Endothelial cell of umbilical vein (primary cell): ENCODE data around the gene CCDC85A. TPM values are rescaled to one million over a fixed set of nuclear protein-coding genes. Genes with fewer than 3 reads are reported as not detected.
A peak's percentile ranks its signal among the peaks of the same experiment; 100 is the strongest.

ENCODE experiments used
- BruUV-seq: library from RNA; stranded (reverse); fragments of 400-500 nt; replicated peaks from 2 replicates; lab custom pipeline; 2021; lab: Mats Ljungman, UMichigan
- CTCF ChIA-PET: fragments of 300-600, 350-600 bp; sonication (Branson Sonifier 250); formaldehyde crosslinking; loops from one replicate; lab custom pipeline; 2021; ENCODE audit warnings: antibody characterized with exemption, inconsistent platforms; lab: Charles Lee
- POLR2A ChIA-PET: fragments of 300-600, 350-600 bp; sonication (Branson Sonifier 250); formaldehyde crosslinking; loops from one replicate; lab custom pipeline; 2021; ENCODE audit warnings: antibody characterized with exemption, inconsistent platforms; lab: Charles Lee
- DNase-seq: peaks from one replicate; pipeline ENCODE4 v3.0.0-alpha.2; 2011; ENCODE audit warnings: low read depth, low spot score
- FAIRE-seq: peaks from 2 replicates; lab custom pipeline; 2011; peaks lifted over from hg19 to GRCh38; lab: Jason Lieb, UNC
- H2AFZ ChIP-seq: 2 replicates; pipeline ENCODE4 v1.6.0; 2012; ENCODE audit warnings: low read depth, low read length, control low read depth, inconsistent platforms
- H3K27ac ChIP-seq: 2 replicates; pipeline ENCODE4 v1.5.1; 2011; ENCODE audit warnings: low read depth, mild to moderate bottlenecking, control low read depth, low read length, moderate library complexity; ENCODE audit not compliant: insufficient read depth
- H3K27me3 ChIP-seq, 2 experiments: 2 replicates each; pipeline versions ENCODE4 v1.6.0 to v1.6.1; 2011; ENCODE audit warnings: low read length in 2 of 2, mixed read lengths in 1 of 2; ENCODE audit not compliant: control insufficient read depth in 2 of 2, insufficient read depth in 2 of 2
- H3K36me3 ChIP-seq, 2 experiments: 2 replicates in 1 of 2; 3 replicates in 1 of 2; pipeline ENCODE4 v1.5.1; 2011; ENCODE audit warnings: low read length in 2 of 2, mild to moderate bottlenecking in 1 of 2, moderate library complexity in 1 of 2; ENCODE audit not compliant: control insufficient read depth in 2 of 2, insufficient read depth in 2 of 2; ENCODE audit errors: extremely low read depth in 1 of 2
- H3K4me1 ChIP-seq: 3 replicates; pipeline ENCODE4 v1.5.1; 2011; ENCODE audit warnings: mild to moderate bottlenecking, low read length; ENCODE audit not compliant: control insufficient read depth, insufficient read depth; ENCODE audit errors: extremely low read depth
- H3K4me2 ChIP-seq: 2 replicates; pipeline ENCODE4 v1.6.1; 2011; ENCODE audit warnings: low read length, control low read depth, mixed read lengths; ENCODE audit not compliant: insufficient read depth
- H3K4me3 ChIP-seq, 3 experiments: fragments of 200-600 bp in 1 of 3; sonication (generic), shearing (Covaris generic) in 1 of 3; replicated peaks in 1 of 3; 2 replicates each; pipeline ENCODE4 v1.5.1; 2011 to 2016; ENCODE audit warnings: control low read depth in 3 of 3, low read length in 3 of 3, mild to moderate bottlenecking in 2 of 3, inconsistent platforms in 1 of 3, low read depth in 1 of 3, moderate library complexity in 1 of 3; ENCODE audit not compliant: insufficient read depth in 1 of 3
- H3K79me2 ChIP-seq: 2 replicates; pipeline ENCODE4 v1.6.0; 2012; ENCODE audit warnings: low read length, inconsistent platforms; ENCODE audit not compliant: control insufficient read depth, insufficient read depth
- H3K9ac ChIP-seq: replicated peaks from 2 replicates; pipeline ENCODE3; 2011; ENCODE audit warnings: low read length, control low read depth; ENCODE audit not compliant: insufficient read depth; ENCODE audit errors: extremely low read depth
- H3K9me1 ChIP-seq: replicated peaks from 3 replicates; pipeline ENCODE4 v1.6.0; 2011; ENCODE audit warnings: mild to moderate bottlenecking, low read length; ENCODE audit not compliant: control insufficient read depth, insufficient read depth; ENCODE audit errors: extremely low read depth
- H3K9me3 ChIP-seq: replicated peaks from 2 replicates; pipeline ENCODE4 v1.5.1; 2012; ENCODE audit warnings: low read length, inconsistent platforms; ENCODE audit not compliant: control insufficient read depth, insufficient read depth
- H4K20me1 ChIP-seq: replicated peaks from 2 replicates; pipeline ENCODE3; 2011; ENCODE audit warnings: mild to moderate bottlenecking, low read length; ENCODE audit not compliant: control insufficient read depth, insufficient read depth; ENCODE audit errors: extremely low read depth
- EZH2 ChIP-seq: IDR thresholded peaks from 2 replicates; pipeline ENCODE4 v1.6.1; 2012; ENCODE audit warnings: borderline replicate concordance, low read depth, mild to moderate bottlenecking, moderate library complexity, low read length, inconsistent platforms; ENCODE audit not compliant: severe bottlenecking
- FOS ChIP-seq: IDR thresholded peaks from 2 replicates; pipeline ENCODE4 v1.6.1; 2011; ENCODE audit warnings: mild to moderate bottlenecking, low read length, moderate library complexity, borderline replicate concordance; ENCODE audit not compliant: insufficient read depth
- GATA2 ChIP-seq: IDR thresholded peaks from 2 replicates; pipeline ENCODE4 v1.7.0; 2011; ENCODE audit warnings: low read depth, mild to moderate bottlenecking, moderate library complexity, mixed read lengths, low read length; ENCODE audit not compliant: insufficient read length, insufficient read depth
- JUN ChIP-seq: IDR thresholded peaks from 2 replicates; pipeline ENCODE4 v1.6.1; 2011; ENCODE audit warnings: borderline replicate concordance, low read depth; ENCODE audit not compliant: insufficient read length, insufficient read depth
- MAX ChIP-seq: IDR thresholded peaks from 2 replicates; pipeline ENCODE4 v1.6.1; 2011; ENCODE audit not compliant: insufficient read depth, insufficient read length
- MYC ChIP-seq: IDR thresholded peaks from one replicate; pipeline ENCODE4 v1.6.1; 2011; ENCODE audit warnings: mild to moderate bottlenecking, low read depth, low read length
- POLR2A ChIP-seq: IDR thresholded peaks from 2 replicates; pipeline ENCODE4 v1.6.1; 2012; ENCODE audit warnings: low read depth, mild to moderate bottlenecking, control low read depth, low read length
- POLR2AphosphoS5 ChIP-seq: IDR thresholded peaks from 2 replicates; pipeline ENCODE4 v1.6.1; 2012; ENCODE audit warnings: low read depth, mild to moderate bottlenecking, control low read depth, low read length, moderate library complexity; ENCODE audit not compliant: insufficient read depth
- dilution Hi-C: fragments of 300-500 bp; cut with MboI; formaldehyde crosslinking; loops from one replicate; pipeline ENCODE4 v1.15.0; 2019; ENCODE audit warnings: low sequenced_read_pairs; ENCODE audit not compliant: extremely low pct_ligation_motif_present
- intact Hi-C: fragments of 100-400 bp; cut with micrococcal nuclease; formaldehyde crosslinking; loops from one replicate; pipeline ENCODE4 v1.10.0; 2022
- polyA plus RNA-seq, 4 experiments: library from polyadenylated mRNA; depleted of rRNA in 3 of 4; stranded (reverse) in 3 of 4; unstranded in 1 of 4; fragments of >200 nt; gene quantifications; 2 replicates each; pipeline versions ENCODE4 v1.2.1 to v1.2.3, GENCODE V29; 2011 to 2012; ENCODE audit warnings: missing spikeins in 1 of 4
- total RNA-seq: library from RNA; stranded (reverse); gene quantifications from 2 replicates; pipeline ENCODE4 v1.2.3, GENCODE V29; 2021
- TF ChIP-seq, protein P1 (sequence below), 2 donors: IDR thresholded peaks; 1 replicate in 1 of 2; 2 replicates in 1 of 2; pipeline ENCODE4 v1.5.1; 2011; ENCODE audit warnings: low read length in 2 of 2, mild to moderate bottlenecking in 2 of 2, moderate library complexity in 2 of 2, control low read depth in 1 of 2, inconsistent platforms in 1 of 2, low read depth in 1 of 2; ENCODE audit not compliant: insufficient read depth in 1 of 2; ENCODE audit errors: extremely low read depth in 1 of 2

CCDC85A gene
- total and polyA plus RNA-seq, 2 donors (not counting 3 experiments of a cell fraction or from before 2014, with no cell fraction given), result 5.1 to 10.4 TPM

DNA sequence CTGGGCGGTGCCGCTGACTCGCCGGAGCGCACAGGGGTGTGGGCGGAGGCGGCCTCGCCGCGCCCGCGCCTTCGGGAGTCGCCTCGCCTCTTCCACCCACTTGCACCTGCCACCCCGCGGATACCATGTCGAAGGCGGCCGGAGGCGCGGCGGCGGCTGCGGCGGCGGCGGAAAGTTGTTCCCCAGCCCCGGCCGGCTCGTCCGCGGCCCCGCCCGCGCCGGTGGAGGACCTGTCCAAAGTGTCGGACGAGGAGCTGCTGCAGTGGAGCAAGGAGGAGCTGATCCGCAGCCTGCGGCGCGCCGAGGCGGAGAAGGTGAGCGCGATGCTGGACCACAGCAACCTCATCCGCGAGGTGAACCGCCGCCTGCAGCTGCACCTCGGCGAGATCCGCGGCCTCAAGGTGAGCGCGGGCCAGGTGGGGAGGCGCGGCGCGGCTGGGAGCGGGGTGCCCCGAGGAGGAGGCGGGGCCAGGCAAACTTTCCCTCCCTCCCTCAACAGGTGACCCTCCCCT is 766 bp downstream of the CCDC85A start:
- TF ChIP-seq MYC, result no peak
- TF ChIP-seq POLR2A, result no peak
- no peak for TF ChIP-seq POLR2AphosphoS5
- no peak for TF ChIP-seq FOS
- TF ChIP-seq JUN, result no peak
- TF ChIP-seq EZH2, result no peak
- TF ChIP-seq MAX, result no peak
- TF ChIP-seq, protein P1, sequence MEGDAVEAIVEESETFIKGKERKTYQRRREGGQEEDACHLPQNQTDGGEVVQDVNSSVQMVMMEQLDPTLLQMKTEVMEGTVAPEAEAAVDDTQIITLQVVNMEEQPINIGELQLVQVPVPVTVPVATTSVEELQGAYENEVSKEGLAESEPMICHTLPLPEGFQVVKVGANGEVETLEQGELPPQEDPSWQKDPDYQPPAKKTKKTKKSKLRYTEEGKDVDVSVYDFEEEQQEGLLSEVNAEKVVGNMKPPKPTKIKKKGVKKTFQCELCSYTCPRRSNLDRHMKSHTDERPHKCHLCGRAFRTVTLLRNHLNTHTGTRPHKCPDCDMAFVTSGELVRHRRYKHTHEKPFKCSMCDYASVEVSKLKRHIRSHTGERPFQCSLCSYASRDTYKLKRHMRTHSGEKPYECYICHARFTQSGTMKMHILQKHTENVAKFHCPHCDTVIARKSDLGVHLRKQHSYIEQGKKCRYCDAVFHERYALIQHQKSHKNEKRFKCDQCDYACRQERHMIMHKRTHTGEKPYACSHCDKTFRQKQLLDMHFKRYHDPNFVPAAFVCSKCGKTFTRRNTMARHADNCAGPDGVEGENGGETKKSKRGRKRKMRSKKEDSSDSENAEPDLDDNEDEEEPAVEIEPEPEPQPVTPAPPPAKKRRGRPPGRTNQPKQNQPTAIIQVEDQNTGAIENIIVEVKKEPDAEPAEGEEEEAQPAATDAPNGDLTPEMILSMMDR (IDR thresholded peaks at IDR 0.05; ENCODE audit: extremely low read depth in 1 of 2, insufficient read depth in 1 of 2, low read depth in 1 of 2, low read length in 2 of 2), result no peak
- TF ChIP-seq GATA2, result no peak
- Histone ChIP-seq H3K9ac (peak overlapping the region; percentile 46), H3K4me2 (peak overlapping the region; percentile 75), H3K27ac (peak overlapping the region; percentile 14), H3K9me1 (no peaks in the 10 kb centered on the region), H3K4me1 (peaks cover 16% of the 10 kb centered on the region), H3K79me2 (peaks cover 13% of the 10 kb centered on the region), H3K27me3 (no peaks in the 10 kb centered on the region), H4K20me1 (no peaks in the 10 kb centered on the region), H2AFZ (peak overlapping the region; percentile 52), H3K4me3 (peak overlapping the region; percentile 50 to 92 (median 84)), H3K9me3 (no peaks in the 10 kb centered on the region), H3K36me3 (no peaks in the 10 kb centered on the region)
- dilution Hi-C loops, result no loop called here
- intact Hi-C loops, result loop anchor here (2.0 to 10.0 kb wide), 7 partner anchors 103 to 1190 kb away; no protein-coding TSS in a partner anchor
- no peak for FAIRE-seq
- ChIA-PET CTCF (interaction anchor here (0.6 to 4.8 kb wide), 10 partner anchors 33 to 1331 kb away, joined by 3 to 115 read pairs (median 6); no protein-coding TSS in a partner anchor), POLR2A (no interaction called here)
- BruUV-seq, result no TSS peak
- peak; percentile 46 for DNase-seq
